GM15510 (cell line): ENCODE measurements around the gene URB2.
A peak's percentile ranks its signal among the peaks of the same experiment; 100 is the strongest.

Experiments used
- POLR2A ChIP-seq: IDR thresholded peaks from 3 replicates; pipeline ENCODE4 v1.6.1; 2011; ENCODE audit warnings: borderline replicate concordance; ENCODE audit not compliant: insufficient read length; ENCODE audit errors: extremely low read depth

Gene URB2

DNA sequence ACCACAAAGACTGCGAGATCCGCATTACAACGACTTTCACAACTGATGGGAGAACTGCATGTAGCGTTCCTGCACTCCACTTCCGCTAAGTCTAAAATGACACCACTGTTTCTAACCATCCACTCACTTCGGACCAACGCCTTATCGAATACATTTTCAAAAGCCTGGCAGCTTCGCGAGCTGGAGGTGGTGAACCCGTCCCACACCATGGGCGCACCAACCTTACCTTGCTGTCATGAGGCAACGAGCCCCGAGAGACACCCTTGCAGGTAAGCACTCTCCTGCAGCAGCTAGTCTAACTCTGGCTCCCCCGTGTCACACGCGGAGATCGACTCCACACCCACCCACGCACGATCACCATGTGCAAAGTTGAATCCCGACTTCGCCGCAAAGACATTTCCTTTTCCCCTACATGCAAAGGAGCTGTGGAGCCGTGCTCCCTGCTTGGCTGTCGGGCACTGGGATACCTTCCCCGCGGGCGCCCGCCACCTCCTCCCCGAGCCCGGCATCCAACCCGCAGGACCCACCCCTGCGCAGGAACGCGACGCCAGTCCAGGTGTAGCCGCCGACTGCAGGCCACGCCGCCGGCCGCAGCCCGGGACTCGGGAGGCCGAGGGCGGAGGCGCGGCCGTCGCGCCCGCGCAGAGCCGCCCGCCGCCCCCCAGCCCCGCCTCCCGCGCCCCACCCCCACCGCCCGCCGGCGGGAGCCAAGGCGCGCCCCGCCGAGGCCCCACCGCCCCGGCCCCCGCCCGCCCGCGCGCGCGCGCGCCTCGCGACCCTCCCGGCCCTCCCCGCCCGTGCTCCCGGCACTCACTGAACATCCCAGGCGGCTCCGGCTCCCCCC, 754 bp upstream of the URB2 start:
- TF ChIP-seq POLR2A: peak; percentile 11

DNA sequence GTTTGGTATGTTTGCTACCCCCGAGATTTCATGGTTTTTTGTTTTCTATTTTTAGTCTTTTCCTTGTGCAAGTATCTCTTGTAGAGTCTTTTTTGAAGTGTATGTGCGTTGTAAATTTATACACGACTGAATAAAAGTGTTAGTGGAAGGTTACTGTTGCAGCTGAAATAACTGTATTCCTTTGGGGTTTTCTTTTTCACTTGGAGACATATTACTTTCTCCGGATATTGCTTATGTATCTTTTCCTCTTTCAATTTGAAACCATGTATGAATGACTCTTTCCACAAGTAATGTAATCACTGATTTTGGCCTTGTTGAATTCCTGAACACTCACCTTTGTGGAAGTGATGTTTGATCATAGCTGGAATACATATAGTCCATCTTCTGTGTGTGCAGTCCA, 956 bp downstream of the URB2 start:
- no peak for TF ChIP-seq POLR2A

DNA sequence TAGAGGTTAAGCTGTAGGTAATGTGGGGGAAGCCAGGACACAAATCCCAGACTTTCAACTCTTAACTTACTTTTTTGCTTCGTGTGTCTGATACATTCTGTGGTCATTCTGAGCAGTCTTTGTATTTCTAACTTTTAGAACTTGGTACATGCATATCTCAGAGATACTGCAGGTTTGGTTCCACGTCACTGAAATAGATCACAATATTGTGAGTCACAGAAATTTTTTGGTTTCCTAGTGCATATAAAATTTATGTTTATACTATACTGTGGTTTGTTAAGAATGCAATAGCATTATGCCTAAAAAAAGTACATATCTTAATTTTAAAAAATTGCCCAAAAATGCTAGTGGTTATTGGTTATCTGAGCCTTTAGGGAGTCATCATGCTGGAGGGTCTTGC, 3.2 kb downstream of the URB2 start:
- no peak for TF ChIP-seq POLR2A

DNA sequence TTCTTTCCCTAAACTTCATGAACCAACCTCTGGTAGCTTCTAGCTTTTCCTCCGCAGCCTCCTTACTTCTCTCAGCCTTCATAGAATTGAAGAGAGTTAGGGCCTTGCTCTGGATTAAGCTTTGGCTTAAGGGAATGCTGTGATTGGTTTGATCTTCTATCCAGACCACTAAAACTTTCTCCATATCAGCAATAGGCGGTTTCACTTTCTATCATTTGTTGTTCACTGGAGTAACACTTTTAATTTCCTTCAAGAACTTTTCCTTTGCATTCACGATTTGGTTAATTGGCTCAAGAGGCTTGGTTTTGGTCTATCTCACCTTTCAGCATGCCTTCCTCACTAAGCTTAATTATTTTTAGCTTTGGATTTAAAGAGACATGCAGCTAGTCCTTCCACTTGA, 5.1 kb downstream of the URB2 start:
- no peak for TF ChIP-seq POLR2A

DNA sequence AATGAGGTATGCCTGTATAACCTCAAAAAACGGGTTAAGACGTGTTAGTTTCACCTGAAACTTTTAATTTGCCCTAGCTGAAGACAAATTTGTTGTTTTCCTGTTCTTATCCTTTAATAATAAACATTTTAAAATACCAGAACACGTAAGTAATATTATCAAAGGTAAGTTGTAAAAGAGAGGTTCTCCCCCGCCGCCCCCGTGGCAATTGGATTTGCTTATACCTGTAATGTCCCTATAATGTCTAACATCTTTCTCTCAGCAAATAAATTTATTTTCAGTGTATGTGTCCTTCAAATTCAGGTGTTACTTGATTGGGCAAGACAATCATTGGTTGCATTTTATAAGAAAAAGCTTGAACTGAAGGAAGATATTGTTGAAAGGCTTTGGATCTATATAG, 5.9 kb downstream of the URB2 start:
- TF ChIP-seq POLR2A: no peak

DNA sequence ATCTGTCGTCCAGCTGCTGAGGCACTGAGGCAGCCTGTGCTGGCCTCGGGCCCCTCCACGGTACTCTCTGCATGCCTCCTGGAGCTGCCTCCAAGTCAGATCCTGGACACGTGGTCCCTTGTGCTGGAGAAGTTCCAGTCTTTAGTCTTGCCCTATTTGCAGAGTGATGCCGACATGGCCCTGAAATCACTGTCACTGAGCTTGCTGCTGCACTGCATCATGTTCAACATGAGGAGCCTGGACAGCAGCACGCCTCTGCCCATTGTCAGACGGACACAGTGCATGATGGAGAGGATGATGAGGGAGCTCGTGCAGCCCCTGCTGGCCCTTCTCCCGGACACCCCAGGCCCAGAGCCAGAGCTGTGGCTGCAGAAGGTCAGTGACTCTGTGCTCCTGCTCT, 10.0 kb downstream of the URB2 start:
- TF ChIP-seq POLR2A: no peak

DNA sequence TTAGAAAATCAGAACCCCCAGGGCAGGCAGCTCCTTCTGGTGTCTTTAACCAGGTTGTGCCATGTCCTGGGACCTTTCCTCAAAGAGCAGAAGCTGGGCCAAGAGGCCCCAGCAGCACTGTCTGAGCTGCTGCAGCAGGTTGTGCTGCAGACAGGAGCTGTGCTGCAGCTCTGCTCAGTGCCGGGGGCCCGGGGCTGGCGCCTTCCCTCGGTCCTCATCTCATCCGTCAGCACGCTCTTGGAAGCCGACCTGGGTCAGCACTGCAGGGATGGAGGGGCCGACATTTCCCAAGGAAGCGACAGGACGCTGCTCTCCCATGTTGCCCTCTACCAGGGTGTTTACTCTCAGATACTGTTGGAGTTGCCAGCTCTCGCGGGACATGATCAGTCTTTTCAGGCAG, 11.7 kb downstream of the URB2 start:
- no peak for TF ChIP-seq POLR2A

DNA sequence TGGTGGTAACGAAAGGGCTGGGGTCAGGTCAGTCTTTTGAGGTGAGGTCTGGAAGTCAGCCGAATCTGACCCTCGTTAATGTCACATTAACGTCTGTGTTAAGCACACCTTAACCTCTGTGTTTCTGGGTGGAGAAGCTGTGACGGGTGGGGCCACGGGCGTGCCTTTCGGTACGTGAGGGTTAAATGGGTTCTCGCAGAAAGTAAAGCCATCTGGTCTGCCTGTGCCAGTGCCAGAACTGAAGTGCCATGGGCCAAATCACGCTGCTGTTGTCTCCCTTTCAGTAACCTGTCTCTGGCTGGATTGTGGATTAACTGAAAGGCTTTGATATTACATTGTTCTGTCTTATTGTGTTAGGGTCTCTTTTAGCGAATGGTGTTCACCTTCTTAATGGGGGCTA, 14.4 kb downstream of the URB2 start:
- TF ChIP-seq POLR2A: no peak

DNA sequence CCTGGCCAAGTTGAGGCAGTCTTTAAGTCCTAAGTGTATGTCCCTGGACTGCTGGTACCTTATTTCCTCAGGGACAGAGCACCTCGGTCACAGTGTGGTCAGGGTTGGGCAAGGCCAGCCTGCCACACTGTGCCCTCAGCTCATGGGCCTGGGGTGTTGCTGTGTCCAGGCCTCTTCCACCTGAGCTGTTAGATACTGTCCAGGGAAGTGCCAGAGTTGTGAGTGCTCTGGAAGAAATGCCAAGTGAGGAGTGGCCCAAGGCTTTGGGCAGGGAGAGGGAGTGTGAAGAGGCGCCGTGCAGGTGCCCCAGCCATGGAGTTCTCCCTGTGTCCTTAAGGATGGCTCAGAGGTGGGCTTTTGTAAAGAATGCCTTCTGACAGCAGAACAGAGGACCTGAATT, 15.3 kb downstream of the URB2 start:
- no peak for TF ChIP-seq POLR2A

DNA sequence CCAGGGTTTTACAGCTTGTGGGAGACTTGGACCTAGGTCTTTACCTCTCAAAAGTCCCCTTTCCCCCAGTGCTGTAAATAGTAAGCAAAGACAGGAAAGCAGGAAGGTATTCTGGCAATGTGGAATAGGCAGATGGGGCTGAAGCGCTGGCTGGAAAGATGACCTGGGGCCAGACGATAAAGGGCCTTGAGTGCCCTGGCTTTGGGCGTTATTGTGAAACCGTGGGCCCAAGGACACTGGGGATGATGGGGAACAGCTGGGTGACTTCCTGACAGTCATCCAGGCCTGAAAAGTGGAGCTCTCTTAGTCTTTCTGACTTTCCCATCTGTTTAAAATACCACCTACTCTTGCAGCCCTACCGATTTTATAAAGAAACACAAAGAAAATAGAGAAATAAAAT, 16.3 kb downstream of the URB2 start:
- TF ChIP-seq POLR2A: no peak

DNA sequence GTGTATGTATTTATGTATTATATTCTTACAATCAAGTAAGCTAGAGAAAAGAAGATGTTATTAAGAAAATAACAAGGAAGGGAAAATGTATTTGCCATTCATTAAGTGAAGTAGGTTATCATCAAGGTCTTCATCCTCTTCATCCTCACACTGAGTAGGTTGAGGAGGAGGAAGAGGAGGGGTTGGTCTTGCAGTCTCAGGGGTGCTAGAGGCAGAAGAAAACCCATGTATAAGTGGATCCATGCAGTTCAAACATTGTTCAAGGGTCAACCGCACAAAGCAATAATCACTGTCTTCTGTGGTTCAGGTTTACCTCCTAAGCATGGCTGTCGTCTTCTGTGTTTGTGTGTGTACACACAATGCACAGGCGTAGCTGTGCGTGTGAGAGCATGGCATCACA, 16.9 kb downstream of the URB2 start:
- TF ChIP-seq POLR2A: no peak

DNA sequence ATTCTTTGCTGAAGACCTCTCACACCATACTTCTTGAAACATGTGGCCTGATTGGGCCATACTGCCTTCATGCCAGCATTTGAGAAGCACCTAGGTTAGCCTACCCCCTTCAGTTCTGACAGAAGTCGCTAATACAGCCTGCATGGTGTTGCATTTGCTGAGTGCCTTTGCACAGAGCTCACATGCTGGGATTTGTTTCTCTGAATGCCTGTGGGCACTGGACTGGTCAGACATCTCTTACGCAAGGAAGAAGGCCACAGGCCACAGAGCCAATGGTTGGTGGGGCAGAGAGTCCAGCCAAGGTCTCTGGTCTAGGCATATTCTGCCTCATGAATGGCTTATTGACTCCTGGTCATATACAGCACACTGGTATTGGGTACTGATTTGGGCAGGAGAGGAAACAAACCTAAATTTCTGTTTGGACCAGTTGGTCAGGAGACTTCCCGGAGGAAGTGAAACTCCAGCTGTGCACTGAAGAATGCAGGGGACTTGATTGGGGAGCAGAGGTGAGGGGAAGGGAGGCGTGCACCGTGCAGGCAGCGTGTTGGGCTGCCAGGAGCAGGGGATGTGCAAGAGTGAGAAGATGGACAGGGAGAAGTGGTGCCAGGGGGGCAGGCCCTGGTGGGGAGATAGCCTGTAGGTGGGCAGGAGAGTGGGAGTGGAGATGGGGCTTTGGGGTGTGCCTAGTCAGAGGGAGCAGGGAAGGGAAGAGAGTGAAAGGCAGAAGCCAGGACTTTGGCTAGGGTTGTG, 18.1 kb downstream of the URB2 start:
- TF ChIP-seq POLR2A: no peak

DNA sequence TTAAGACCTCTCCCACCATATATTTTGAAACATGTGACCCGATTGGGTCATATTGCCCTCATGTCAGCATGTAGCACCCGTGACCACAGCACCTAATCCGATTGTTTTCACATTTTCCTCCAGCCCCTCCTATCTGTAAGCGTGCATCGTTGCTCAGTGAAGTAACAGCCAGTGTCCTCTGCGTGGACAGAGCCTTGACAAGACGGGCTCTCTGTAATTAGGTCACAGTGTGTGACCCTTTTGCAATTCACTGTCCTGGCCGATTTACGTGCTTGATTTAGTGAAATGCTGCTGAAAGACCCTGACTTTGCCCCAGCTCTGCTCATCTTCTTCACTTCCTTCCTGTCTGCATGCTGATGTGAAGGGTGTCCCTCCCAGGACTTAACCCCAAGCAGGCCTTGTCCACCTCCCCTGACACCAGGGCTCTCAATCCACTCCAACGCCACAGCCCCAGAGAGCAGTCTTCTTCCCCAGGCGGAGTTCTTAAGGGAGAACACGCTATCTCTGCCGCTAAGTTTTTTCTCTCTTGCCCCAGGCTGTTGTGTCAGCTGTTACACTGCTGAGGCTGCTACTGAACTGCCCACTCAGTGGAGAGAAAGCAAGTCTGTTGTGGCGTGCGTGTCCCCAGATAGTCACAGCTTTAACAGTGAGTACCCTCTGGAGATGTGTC, 19.4 kb downstream of the URB2 start:
- no peak for TF ChIP-seq POLR2A

DNA sequence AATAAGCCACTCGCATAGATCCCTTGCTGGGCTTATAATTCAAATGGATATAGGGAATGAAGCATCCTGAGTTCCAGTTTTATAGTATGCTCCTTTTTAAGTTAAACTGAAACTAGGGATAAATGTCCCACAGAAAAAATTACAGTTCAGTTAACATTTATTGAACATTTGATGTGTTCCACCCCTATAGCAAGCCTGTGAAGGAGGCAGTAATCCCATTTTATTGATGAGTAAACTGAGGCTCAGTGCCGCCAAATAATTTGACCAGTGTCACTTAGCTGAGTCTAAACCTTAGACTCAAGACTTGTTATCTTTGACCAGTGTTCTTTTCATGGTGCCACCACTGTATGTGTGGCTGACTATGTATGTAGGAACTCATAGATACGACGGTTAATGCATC, 22.4 kb downstream of the URB2 start:
- TF ChIP-seq POLR2A: no peak

DNA sequence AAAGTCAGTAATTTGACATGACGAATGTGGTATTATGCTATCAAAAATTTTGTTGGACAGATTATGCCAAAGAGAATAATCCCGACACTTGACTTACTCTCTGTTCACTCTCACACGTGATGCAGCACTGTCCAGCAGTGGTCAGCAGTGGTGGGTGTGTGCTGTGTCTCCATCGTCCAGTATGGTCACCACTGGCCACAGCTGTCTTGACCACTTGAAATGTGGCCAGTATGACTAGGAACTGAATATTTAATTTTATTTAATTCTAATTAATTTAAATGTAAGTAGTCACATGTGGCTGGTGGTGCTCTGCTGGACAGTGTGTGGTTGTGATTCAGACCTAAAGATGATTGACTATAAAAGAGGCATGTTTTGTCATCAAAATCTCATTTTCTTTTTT, 24.0 kb downstream of the URB2 start:
- no peak for TF ChIP-seq POLR2A

DNA sequence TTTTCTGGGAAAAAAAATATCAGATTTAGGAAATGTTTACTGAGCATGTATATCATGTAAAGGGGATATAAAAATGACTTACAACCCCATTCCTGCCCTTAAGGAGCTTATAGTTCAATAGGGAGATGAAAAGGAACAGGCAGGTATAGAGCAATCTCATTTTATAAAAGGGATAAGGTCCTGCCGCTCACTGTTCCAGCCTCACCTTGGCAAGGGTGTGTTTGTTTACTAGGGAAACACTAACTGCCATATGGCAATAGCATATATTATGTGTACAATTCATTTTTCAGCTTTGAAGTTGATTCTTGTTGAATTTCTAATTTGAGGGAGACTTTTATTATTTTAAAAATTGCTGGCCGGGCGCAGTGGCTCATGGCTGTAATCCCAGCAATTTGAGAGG, 25.5 kb downstream of the URB2 start:
- no peak for TF ChIP-seq POLR2A

DNA sequence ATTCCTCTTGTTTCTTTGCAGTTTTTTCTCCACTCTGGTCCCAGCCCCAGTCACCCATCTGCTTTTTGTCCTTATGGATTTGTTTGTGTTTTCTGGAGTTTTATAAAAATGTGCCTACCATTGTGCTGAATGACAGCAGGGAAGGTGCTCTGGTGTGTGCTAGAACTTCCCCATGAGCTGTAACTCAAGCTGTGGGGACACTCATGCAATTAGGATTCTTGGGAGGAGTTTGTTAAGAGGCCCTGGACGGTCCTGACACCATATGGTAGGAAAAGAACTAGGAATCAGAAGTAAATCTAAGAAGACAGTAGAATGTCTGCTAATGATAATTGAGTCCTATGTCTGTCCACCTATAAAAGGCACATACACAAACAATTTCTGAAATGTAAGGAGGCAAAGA, 27.4 kb downstream of the URB2 start:
- TF ChIP-seq POLR2A: no peak

DNA sequence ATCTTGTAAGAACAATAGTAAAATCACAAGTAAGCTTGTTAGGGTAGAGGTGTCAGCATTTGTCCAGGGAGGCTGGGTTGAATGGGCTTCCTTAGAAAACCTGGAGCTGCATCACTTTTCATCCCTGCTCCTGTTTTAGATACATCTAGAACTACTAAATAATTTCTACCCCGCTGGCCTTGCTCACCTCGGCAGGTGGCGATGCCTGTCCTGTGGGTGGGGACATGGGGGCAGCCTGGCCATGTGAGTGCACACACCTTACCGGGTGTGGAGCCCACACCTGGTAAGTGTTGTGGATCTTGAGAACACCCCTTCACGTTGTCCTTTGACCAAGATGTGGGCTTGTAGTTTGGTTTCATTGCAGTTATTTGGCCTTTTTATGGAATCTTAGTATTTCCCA, 29.7 kb downstream of the URB2 start:
- TF ChIP-seq POLR2A: no peak
